Astrocyte of the cerebellum (primary cell): ENCODE measurements around the gene RSBN1L.

Source experiments
- DNase-seq: peaks from one replicate; pipeline ENCODE4 v3.0.0-alpha.2; 2011; ENCODE audit warnings: low read depth
- H3K4me3 ChIP-seq: 2 replicates; pipeline ENCODE4 v1.5.1; 2011; ENCODE audit warnings: mild to moderate bottlenecking, low read depth, low read length, moderate library complexity
- CTCF ChIP-seq: IDR thresholded peaks from 2 replicates; pipeline ENCODE4 v1.5.1; 2012; ENCODE audit warnings: low read length, low read depth, moderate library complexity, mild to moderate bottlenecking; ENCODE audit errors: missing control alignments
- in situ Hi-C: cut with HindIII; loops from 2 replicates; pipeline ENCODE4 v1.10.0; 2017; ENCODE audit warnings: low sequenced_read_pairs

Gene RSBN1L

DNA sequence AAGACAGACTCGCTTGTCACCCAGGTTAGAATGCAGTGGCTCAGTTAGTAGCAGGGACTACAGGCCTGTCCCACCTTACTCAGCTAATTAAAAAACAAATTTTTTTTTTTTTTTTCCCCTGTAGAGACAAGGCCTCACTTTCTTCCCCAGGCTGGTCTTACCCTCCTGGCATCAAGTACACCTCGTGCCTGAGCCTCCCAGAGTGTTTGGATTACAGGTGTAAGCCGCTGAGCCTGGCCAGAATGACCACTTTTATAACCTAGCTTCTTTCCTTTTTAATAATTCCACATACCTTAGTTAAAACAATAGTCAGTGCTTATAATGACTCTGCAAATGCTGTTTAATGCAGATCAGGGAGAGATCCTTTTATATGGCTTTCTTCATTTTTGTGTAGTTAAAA, 31.3 kb downstream of the RSBN1L start:
- H3K4me3 ChIP-seq = no peak overlapping the region
- in situ Hi-C loops = no loop called here
- TF ChIP-seq CTCF = no peak
- DNase-seq = no peak

- TF ChIP-seq CTCF = no peak
- in situ Hi-C loops = no loop called here
Observed at GRCh38 chr7:77727936-77728701, 31.9 kb downstream of the RSBN1L start.

DNA sequence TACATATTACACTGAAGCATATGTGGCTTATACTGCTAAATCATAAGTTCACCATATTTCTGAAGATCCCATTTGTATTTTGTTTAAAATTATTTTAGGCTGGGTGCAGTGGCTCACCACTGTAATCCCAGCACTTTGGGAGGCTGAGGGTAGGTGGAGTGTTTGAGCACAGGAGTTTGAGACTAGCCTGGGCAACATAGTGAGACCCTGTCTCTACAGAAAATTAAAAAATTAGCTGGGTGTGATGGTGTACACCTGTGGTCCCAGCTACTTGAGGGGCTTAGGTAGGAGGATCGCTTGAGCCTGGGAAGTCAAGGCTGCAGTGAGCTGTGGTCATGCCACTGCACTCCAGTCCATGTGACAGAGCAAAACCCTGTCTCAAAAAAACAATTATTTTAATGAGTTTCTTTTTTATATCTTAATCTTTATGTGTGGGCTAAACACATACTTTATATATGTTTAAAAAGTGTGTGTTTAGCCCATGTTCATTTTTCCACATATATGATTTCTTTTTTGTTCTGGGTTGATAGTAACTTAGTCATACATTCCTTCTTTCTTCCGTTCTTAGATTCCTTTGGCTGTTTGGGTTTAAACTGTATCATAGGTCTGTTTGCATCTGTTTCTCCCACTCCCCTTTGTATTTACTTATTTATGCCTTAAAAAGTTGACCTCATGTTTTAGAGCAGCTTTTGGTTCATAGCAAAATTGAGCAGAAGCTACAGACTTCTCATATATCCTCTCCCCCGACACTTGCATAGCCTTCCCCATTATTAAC, 33.5 kb downstream of the RSBN1L start:
- H3K4me3 ChIP-seq = no peak overlapping the region
- in situ Hi-C loops = no loop called here
- no peak for DNase-seq
- TF ChIP-seq CTCF = no peak

More at GRCh38 chr7:77727936-77728701, 31.9 kb downstream of the RSBN1L start:
- H3K4me3 ChIP-seq = no peak overlapping the region
- DNase-seq = no peak

DNA sequence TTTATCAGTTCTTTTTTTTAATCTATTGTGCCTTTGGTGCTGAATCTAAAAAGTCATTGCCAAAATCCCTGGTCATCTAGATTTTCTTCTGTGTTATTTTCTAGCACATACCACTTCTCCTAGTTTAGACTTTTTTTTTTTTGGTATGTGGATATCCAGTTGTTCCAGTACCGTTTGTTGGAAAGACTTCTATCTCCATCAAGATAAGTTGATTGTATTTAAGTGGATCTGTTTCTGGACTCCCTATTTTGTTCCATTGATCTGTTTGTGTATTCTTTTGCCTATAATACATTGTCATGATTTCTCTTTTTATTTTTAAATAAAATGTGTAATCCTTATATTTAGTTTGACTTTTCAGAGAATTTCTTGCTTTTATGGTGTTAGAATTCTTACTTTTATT, 35.5 kb downstream of the RSBN1L start:
- in situ Hi-C loops = no loop called here
- TF ChIP-seq CTCF = no peak
- no peak overlapping the region for H3K4me3 ChIP-seq
- DNase-seq = no peak

DNA sequence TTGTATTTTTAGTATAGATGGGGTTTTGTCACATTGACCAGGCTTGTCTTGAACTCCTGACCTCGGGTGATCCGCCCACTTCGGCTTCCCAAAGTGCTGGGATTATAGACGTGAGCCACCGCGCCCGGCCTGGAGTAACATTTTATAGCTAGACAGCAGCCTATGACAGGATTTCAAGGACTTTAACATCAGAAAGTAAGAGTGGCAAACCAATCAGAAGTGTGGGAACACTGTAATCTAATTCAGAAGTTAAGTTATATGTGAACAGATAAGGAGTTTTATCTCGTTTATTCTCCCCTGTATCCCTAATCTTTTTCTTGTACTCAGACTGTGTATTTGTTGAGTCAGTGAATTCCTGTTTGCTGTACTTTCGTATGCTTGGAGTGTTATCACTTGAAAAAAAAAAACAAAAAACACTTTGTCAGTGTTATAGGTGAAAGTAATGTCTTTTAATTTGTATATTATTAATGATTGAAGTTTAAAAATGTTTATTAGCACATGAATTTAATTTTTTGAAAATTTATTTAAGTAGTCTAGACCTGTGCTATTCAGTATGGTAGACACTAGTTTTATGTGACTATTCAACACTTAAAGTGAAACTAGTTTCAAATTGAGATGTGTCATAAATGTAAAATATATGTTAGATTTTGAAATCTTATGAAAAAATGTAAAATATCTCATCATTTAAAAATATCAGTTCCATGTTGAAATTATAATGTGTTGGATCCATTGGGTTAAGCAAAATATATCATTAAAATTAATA, 38.6 kb downstream of the RSBN1L start:
- in situ Hi-C loops = no loop called here
- TF ChIP-seq CTCF = no peak
- no peak overlapping the region for H3K4me3 ChIP-seq
- no peak for DNase-seq

DNA sequence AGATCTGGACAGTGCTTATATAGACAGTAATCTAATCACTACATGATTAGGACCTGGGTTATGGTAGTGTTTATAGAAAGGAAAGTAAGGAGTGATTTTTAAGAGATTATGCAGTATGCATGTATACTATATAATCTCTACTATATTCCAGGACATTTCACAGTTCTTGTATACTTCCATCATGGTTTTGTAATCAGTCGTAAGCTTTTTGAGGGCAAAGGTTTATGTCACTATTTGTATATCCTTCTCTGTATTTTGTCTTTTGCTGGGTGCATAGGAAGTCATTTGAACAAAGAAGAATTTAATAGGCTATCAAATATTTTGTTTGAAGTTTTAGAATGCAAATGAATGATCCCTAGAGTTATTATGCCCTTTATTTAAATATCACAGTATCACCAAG, 39.2 kb downstream of the RSBN1L start:
- DNase-seq = no peak
- in situ Hi-C loops = no loop called here
- H3K4me3 ChIP-seq = no peak overlapping the region
- no peak for TF ChIP-seq CTCF
